Peyer's patch (tissue), 4 donors: Measurements from ENCODE around the gene GRAMD4. TPM values are rescaled to one million over a fixed set of nuclear protein-coding genes. Genes with fewer than 3 reads are reported as not detected.

ENCODE experiments used
- DNase-seq, 3 donors: peaks; one replicate each; pipeline ENCODE4 v3.0.0-alpha.2; 2017 to 2019
- H3K27ac ChIP-seq, 4 donors: fragments of 200-600 bp; sonication (generic); one replicate each; pipeline ENCODE4 v1.5.1; 2016 to 2019
- H3K27me3 ChIP-seq, 2 donors: fragments of 200-600 bp; sonication (generic); one replicate each; pipeline ENCODE4 v1.5.1; 2019
- H3K36me3 ChIP-seq, 3 donors: fragments of 200-600 bp; sonication (generic); one replicate each; pipeline ENCODE4 v1.5.1; 2016 to 2019
- H3K4me1 ChIP-seq, 4 donors: fragments of 200-600 bp; sonication (generic); one replicate each; pipeline ENCODE4 v1.5.1; 2016 to 2019
- H3K4me3 ChIP-seq, 4 donors: fragments of 200-600 bp; sonication (generic); 1 replicate in 3 of 4; 2 replicates in 1 of 4; pipeline ENCODE4 v1.5.1; 2016 to 2019; ENCODE audit warnings: mild to moderate bottlenecking in 1 of 4
- H3K9me3 ChIP-seq, 4 donors: fragments of 200-600 bp; sonication (generic); one replicate each; pipeline ENCODE4 v1.5.1; 2016 to 2019; ENCODE audit warnings: mild to moderate bottlenecking in 1 of 4
- POLR2A ChIP-seq, 2 donors: fragments of 450-650 bp; IDR thresholded peaks; one replicate each; pipeline ENCODE4 v1.5.1; 2017; ENCODE audit warnings: antibody characterized with exemption in 2 of 2, mild to moderate bottlenecking in 2 of 2, moderate library complexity in 2 of 2
- total RNA-seq, 4 donors: library from RNA; depleted of rRNA; stranded (reverse); fragments of >200 nt; gene quantifications; one replicate each; pipeline ENCODE4 v1.1.0, GENCODE V29; 2016
- TF ChIP-seq, protein P1 (sequence below), 6 experiments: fragments of 450-650 bp in 4 of 6; fragments of 200-600 bp in 2 of 6; sonication (generic) in 1 of 6; IDR thresholded peaks; one replicate each; pipeline ENCODE4 v1.5.1; 2017 to 2019; ENCODE audit warnings: antibody characterized with exemption in 6 of 6, mild to moderate bottlenecking in 3 of 6, moderate library complexity in 1 of 6

GRAMD4 gene
- total RNA-seq, 4 donors from 2014 or later = 98.2 to 428 (median 422) TPM

DNA sequence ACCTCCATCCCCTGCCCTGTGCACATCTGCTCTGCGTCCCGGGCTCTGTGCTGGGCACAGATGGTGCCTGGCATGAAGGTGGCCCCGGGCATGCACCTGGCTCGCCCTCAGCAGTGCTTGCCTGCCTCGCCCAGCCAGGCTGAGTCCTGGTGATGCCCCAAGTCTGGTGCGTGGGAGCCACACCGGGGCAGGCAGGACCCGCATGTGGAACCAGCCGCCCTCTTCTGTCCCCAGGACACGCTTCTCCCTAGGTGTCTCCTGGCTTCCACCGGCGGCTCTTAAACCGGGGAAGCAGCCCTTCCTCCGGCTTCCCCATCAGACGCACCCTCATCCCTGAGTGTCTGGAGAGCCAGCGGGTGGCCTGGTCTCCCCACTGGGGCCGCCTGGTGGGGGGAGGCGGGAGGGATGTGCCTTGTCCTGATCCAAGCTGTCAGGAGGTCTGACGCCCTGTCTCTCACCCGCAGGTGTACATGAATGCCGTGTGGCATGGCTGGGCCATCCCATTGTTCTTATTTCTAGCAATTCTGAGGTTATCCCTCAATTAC lies 45.0 kb downstream of the GRAMD4 start:
- peaks cover 0 to 89% (median 0%) of the 10 kb centered on the region in 3 donors for H3K36me3 ChIP-seq
- no peak overlapping the region for H3K4me3 ChIP-seq
- no peaks in the 10 kb centered on the region for H3K27me3 ChIP-seq
- no peaks in the 10 kb centered on the region for H3K9me3 ChIP-seq
- H3K4me1 ChIP-seq = peaks cover 0 to 14% (median 3%) of the 10 kb centered on the region in 4 donors
- no peak for TF ChIP-seq POLR2A (IDR thresholded peaks at IDR 0.05)
- TF ChIP-seq, protein P1, sequence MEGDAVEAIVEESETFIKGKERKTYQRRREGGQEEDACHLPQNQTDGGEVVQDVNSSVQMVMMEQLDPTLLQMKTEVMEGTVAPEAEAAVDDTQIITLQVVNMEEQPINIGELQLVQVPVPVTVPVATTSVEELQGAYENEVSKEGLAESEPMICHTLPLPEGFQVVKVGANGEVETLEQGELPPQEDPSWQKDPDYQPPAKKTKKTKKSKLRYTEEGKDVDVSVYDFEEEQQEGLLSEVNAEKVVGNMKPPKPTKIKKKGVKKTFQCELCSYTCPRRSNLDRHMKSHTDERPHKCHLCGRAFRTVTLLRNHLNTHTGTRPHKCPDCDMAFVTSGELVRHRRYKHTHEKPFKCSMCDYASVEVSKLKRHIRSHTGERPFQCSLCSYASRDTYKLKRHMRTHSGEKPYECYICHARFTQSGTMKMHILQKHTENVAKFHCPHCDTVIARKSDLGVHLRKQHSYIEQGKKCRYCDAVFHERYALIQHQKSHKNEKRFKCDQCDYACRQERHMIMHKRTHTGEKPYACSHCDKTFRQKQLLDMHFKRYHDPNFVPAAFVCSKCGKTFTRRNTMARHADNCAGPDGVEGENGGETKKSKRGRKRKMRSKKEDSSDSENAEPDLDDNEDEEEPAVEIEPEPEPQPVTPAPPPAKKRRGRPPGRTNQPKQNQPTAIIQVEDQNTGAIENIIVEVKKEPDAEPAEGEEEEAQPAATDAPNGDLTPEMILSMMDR (IDR thresholded peaks at IDR 0.05) = no peak
- H3K27ac ChIP-seq = no peak overlapping the region
- no peak for DNase-seq

DNA sequence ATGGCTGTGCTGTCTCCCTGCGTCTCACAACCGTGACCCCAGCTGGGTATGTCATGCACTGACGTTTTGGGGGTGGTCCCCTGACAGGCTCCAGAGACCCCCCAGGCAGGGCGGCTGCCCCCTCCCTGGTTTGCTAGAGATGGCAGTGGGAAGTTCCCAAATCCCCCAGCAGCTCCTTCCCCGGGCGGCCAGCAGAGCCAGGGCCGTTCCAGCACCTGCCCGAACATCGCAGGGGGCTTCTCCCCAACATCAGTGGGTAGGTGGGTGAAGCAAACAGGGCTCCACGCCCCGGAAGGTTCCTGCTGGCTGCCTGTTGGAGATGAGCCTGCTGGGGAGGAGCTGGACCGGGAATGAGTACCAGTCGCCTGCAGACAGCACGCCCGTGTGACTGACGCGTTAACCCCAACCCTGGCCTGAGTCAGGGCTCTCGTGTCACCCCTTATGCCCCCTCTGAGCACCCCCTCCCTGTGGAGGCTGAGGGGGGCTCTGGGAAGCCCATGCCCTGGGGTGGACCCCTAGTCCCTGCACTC lies 45.6 kb downstream of the GRAMD4 start:
- H3K9me3 ChIP-seq = no peaks in the 10 kb centered on the region
- no peaks in the 10 kb centered on the region for H3K27me3 ChIP-seq
- H3K27ac ChIP-seq = no peak overlapping the region
- TF ChIP-seq POLR2A (IDR thresholded peaks at IDR 0.05) = no peak
- TF ChIP-seq, protein P1 (IDR thresholded peaks at IDR 0.05) = no peak
- no peak for DNase-seq
- no peak overlapping the region for H3K4me3 ChIP-seq
- peaks cover 0 to 93% (median 0%) of the 10 kb centered on the region in 3 donors for H3K36me3 ChIP-seq
- H3K4me1 ChIP-seq = peaks cover 0 to 10% (median 2%) of the 10 kb centered on the region in 4 donors

GRCh38 chr22:46666577-46667244 lies 46.5 kb downstream of the GRAMD4 start:
- DNase-seq = no peak
- no peak for TF ChIP-seq POLR2A (IDR thresholded peaks at IDR 0.05)
- TF ChIP-seq, protein P1 (IDR thresholded peaks at IDR 0.05) = no peak
- H3K4me1 ChIP-seq = peaks cover 0 to 10% (median 0%) of the 10 kb centered on the region in 4 donors
- no peak overlapping the region for H3K4me3 ChIP-seq
- H3K27me3 ChIP-seq = no peaks in the 10 kb centered on the region
- H3K36me3 ChIP-seq = peaks cover 0 to 92% (median 0%) of the 10 kb centered on the region in 3 donors
- H3K9me3 ChIP-seq = no peaks in the 10 kb centered on the region
- no peak overlapping the region for H3K27ac ChIP-seq

DNA sequence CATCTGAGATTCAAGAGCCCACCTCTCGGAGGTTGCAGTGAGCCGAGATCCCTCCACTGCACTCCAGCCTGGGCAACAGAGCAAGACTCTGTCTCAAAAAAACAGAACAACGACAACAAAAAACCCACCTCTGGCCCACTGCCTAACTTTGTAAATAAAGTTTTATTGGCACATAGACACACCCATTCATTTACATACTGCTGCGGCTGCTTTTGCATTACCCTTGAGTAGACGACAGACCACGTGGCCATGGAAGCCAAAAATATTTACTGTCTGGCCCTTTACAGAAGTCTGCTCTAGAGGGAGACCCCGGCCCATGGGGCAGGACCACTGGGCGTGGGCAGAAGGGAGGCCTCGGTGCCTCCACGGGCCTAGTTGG lies 47.0 kb downstream of the GRAMD4 start:
- Histone ChIP-seq H3K9me3 (no peaks in the 10 kb centered on the region), H3K27ac (no peak overlapping the region), H3K4me3 (no peak overlapping the region), H3K27me3 (no peaks in the 10 kb centered on the region), H3K4me1 (peaks cover 0 to 14% (median 0%) of the 10 kb centered on the region in 4 donors), H3K36me3 (peaks cover 0 to 87% (median 0%) of the 10 kb centered on the region in 3 donors)
- TF ChIP-seq, protein P1 (IDR thresholded peaks at IDR 0.05) = no peak
- no peak for TF ChIP-seq POLR2A (IDR thresholded peaks at IDR 0.05)
- no peak for DNase-seq

- Histone ChIP-seq H3K27me3 (no peaks in the 10 kb centered on the region), H3K27ac (no peak overlapping the region), H3K4me1 (peaks cover 0 to 21% (median 1%) of the 10 kb centered on the region in 4 donors), H3K4me3 (no peak overlapping the region), H3K36me3 (peaks cover 0 to 82% (median 0%) of the 10 kb centered on the region in 3 donors), H3K9me3 (no peaks in the 10 kb centered on the region)
- no peak for DNase-seq
- TF ChIP-seq, protein P1 (IDR thresholded peaks at IDR 0.05) = no peak
- no peak for TF ChIP-seq POLR2A (IDR thresholded peaks at IDR 0.05)
These were observed 47.9 kb downstream of the GRAMD4 start for GRCh38 chr22:46668116-46668515.
